HG03196 (cell line): ENCODE results near the gene PDK4.
"Not testable (repeated sequence)": the region's sequence is repeated elsewhere in the genome, so short reads cannot be mapped to it uniquely, and the experiment has no call there.

Experiments
- ATAC-seq: cut with Tn5 transposase; IDR thresholded peaks from one replicate; pipeline ENCODE4 v1.9.1; 2021; ENCODE audit not compliant: unreplicated experiment

Gene PDK4

GRCh38 chr7:95578299-95578855 is 17.9 kb downstream of the PDK4 start:
- ATAC-seq = no peak

- ATAC-seq = no peak
Measured at GRCh38 chr7:95577137-95577536, 19.2 kb downstream of the PDK4 start.

GRCh38 chr7:95569720-95570119 is 26.6 kb downstream of the PDK4 start:
- no peak for ATAC-seq

GRCh38 chr7:95560674-95561073 is 35.6 kb downstream of the PDK4 start:
- ATAC-seq = no peak

- no peak for ATAC-seq
Measured at GRCh38 chr7:95558864-95559263, 37.5 kb downstream of the PDK4 start.

- no peak for ATAC-seq
Measured at GRCh38 chr7:95556777-95557176, 39.5 kb downstream of the PDK4 start.

GRCh38 chr7:95553939-95554338 is 42.4 kb downstream of the PDK4 start:
- ATAC-seq = no peak

GRCh38 chr7:95552010-95552926 is 44.0 kb downstream of the PDK4 start:
- not testable (repeated sequence) for ATAC-seq

- ATAC-seq = no peak
Measured at GRCh38 chr7:95550546-95550945, 45.8 kb downstream of the PDK4 start.

GRCh38 chr7:95549818-95550529 is 46.3 kb downstream of the PDK4 start:
- no peak for ATAC-seq

- ATAC-seq = no peak
Measured at GRCh38 chr7:95547361-95548348, 48.7 kb downstream of the PDK4 start.

- no peak for ATAC-seq
Measured at GRCh38 chr7:95546647-95547046, 49.7 kb downstream of the PDK4 start.

- no peak for ATAC-seq
Measured at GRCh38 chr7:95545673-95546072, 50.6 kb downstream of the PDK4 start.

GRCh38 chr7:95545007-95545615 is 51.2 kb downstream of the PDK4 start:
- no peak for ATAC-seq

- no peak for ATAC-seq
Measured at GRCh38 chr7:95544171-95544570, 52.1 kb downstream of the PDK4 start.

GRCh38 chr7:95543312-95543711 is 53.0 kb downstream of the PDK4 start:
- ATAC-seq = no peak

GRCh38 chr7:95540366-95540765 is 56.0 kb downstream of the PDK4 start:
- ATAC-seq = no peak

GRCh38 chr7:95539426-95539825 is 56.9 kb downstream of the PDK4 start:
- no peak for ATAC-seq

- ATAC-seq = no peak
Measured at GRCh38 chr7:95537468-95537867, 58.8 kb downstream of the PDK4 start.

GRCh38 chr7:95536656-95537311 is 59.5 kb downstream of the PDK4 start:
- no peak for ATAC-seq
